Liver (tissue), 9 donors: ENCODE data around the gene METRN. TPM values are rescaled to one million over a fixed set of nuclear protein-coding genes. Genes with fewer than 3 reads are reported as not detected.

Source experiments
- DNase-seq: peaks from one replicate; pipeline ENCODE4 v3.0.0-alpha.2; 2017; ENCODE audit warnings: low spot score
- H3K27ac ChIP-seq, 2 donors: one replicate each; pipeline ENCODE4 v1.7.0; 2013; ENCODE audit warnings: inconsistent platforms in 2 of 2, low read length in 2 of 2, control low read depth in 1 of 2, low read depth in 1 of 2, mild to moderate bottlenecking in 1 of 2
- H3K27me3 ChIP-seq, 4 donors: one replicate each; pipeline versions ENCODE4 v1.6.1 to v1.7.0; 2013; ENCODE audit warnings: low read length in 3 of 4, inconsistent platforms in 1 of 4, mild to moderate bottlenecking in 1 of 4, moderate library complexity in 1 of 4; ENCODE audit not compliant: control insufficient read depth in 4 of 4, insufficient read depth in 4 of 4
- H3K36me3 ChIP-seq, 4 donors: one replicate each; pipeline versions ENCODE4 v1.6.1 to v1.7.0; 2013; ENCODE audit warnings: low read length in 3 of 4, mild to moderate bottlenecking in 3 of 4, low read depth in 1 of 4, moderate library complexity in 1 of 4; ENCODE audit not compliant: control insufficient read depth in 4 of 4, insufficient read depth in 3 of 4
- H3K4me1 ChIP-seq, 4 donors: one replicate each; pipeline versions ENCODE4 v1.6.1 to v1.7.0; 2013; ENCODE audit warnings: low read length in 3 of 4, mild to moderate bottlenecking in 3 of 4, moderate library complexity in 1 of 4; ENCODE audit not compliant: control insufficient read depth in 4 of 4, insufficient read depth in 4 of 4
- H3K4me3 ChIP-seq, 3 donors: one replicate each; pipeline versions ENCODE4 v1.6.1 to v1.7.0; 2013; ENCODE audit warnings: low read length in 3 of 3, control low read depth in 1 of 3, low read depth in 1 of 3, mild to moderate bottlenecking in 1 of 3
- H3K9ac ChIP-seq, 2 donors: one replicate each; pipeline ENCODE4 v1.7.0; 2013; ENCODE audit warnings: low read length in 2 of 2, mild to moderate bottlenecking in 2 of 2, moderate library complexity in 2 of 2, control low read depth in 1 of 2, low read depth in 1 of 2
- H3K9me3 ChIP-seq, 4 donors: one replicate each; pipeline versions ENCODE4 v1.6.1 to v1.7.0; 2013; ENCODE audit warnings: low read length in 3 of 4; ENCODE audit not compliant: control insufficient read depth in 4 of 4
- CTCF ChIP-seq: fragments of 150-350 bp; IDR thresholded peaks from 2 replicates; pipeline ENCODE4 v1.5.1; 2017; ENCODE audit warnings: improper control_type of control experiment, low read depth, low read length; ENCODE audit not compliant: missing input control
- EGR1 ChIP-seq, 2 donors: IDR thresholded peaks; 2 replicates each; pipeline ENCODE4 v1.6.1; 2016 to 2018; ENCODE audit warnings: antibody characterized with exemption in 2 of 2, low read depth in 2 of 2
- FOXA2 ChIP-seq: IDR thresholded peaks from 2 replicates; pipeline ENCODE4 v1.6.1; 2016; ENCODE audit warnings: antibody characterized with exemption
- GABPA ChIP-seq, 2 donors: IDR thresholded peaks in 1 of 2; conservative IDR thresholded peaks in 1 of 2; 2 replicates each; pipeline ENCODE4 v1.6.1; 2016; ENCODE audit warnings: antibody characterized with exemption in 2 of 2, mild to moderate bottlenecking in 1 of 2, moderate library complexity in 1 of 2
- HNF4A ChIP-seq, 2 donors: conservative IDR thresholded peaks; 2 replicates each; pipeline ENCODE4 v1.6.1; 2016; ENCODE audit warnings: antibody characterized with exemption in 2 of 2, mild to moderate bottlenecking in 2 of 2
- JUND ChIP-seq, 2 donors: IDR thresholded peaks; 2 replicates each; pipeline ENCODE4 v1.6.1; 2016; ENCODE audit warnings: antibody characterized with exemption in 2 of 2
- MAX ChIP-seq: IDR thresholded peaks from 2 replicates; pipeline ENCODE4 v1.6.1; 2016; ENCODE audit warnings: antibody characterized with exemption
- NR2F2 ChIP-seq: IDR thresholded peaks from 2 replicates; pipeline ENCODE4 v1.6.1; 2016; ENCODE audit warnings: antibody characterized with exemption
- RAD21 ChIP-seq, 2 donors: IDR thresholded peaks; 2 replicates each; pipeline ENCODE4 v1.6.1; 2016; ENCODE audit warnings: antibody characterized with exemption in 2 of 2, mild to moderate bottlenecking in 2 of 2
- TAF1 ChIP-seq: conservative IDR thresholded peaks from 2 replicates; pipeline ENCODE4 v1.6.1; 2016; ENCODE audit warnings: antibody characterized with exemption, mild to moderate bottlenecking
- WGBS: extraction: QIAGEN DNeasy Blood & Tissue Kit; methylation state at CpG from one replicate; pipeline ENCODE4 v1.1.7; 2013; 5-methylcytosine and 5-hydroxymethylcytosine counted together
- polyA plus RNA-seq, 2 donors: library from polyadenylated mRNA; stranded (reverse) in 1 of 2; unstranded in 1 of 2; fragments of 200-250 nt in 1 of 2; fragments of >200 nt in 1 of 2; fragmentation: Nextera tagmentation in 1 of 2; extraction: Ambion mirVana in 1 of 2; gene quantifications; one replicate each; pipeline versions ENCODE4 v1.2.1 to v1.2.3, GENCODE V29; 2013 to 2015
- total RNA-seq, 2 donors: library from RNA; depleted of rRNA; stranded (reverse); fragments of >200 nt; gene quantifications; one replicate each; pipeline ENCODE4 v1.2.3, GENCODE V29; 2014
- TF ChIP-seq, protein P1 (sequence below): IDR thresholded peaks from 2 replicates; pipeline ENCODE4 v1.6.1; 2016; ENCODE audit warnings: antibody characterized with exemption
- TF ChIP-seq, protein P2 (sequence below): IDR thresholded peaks from 2 replicates; pipeline ENCODE4 v1.6.1; 2016; ENCODE audit warnings: antibody characterized with exemption
- donor health status: healthy.
- donor health status: healthy.
- donor health status: healthy.
- donor health status: healthy.
- donor health status: healthy.

The METRN gene
- total and polyA plus RNA-seq, 4 donors = 4.6 to 22.9 (median 7.1) TPM

DNA sequence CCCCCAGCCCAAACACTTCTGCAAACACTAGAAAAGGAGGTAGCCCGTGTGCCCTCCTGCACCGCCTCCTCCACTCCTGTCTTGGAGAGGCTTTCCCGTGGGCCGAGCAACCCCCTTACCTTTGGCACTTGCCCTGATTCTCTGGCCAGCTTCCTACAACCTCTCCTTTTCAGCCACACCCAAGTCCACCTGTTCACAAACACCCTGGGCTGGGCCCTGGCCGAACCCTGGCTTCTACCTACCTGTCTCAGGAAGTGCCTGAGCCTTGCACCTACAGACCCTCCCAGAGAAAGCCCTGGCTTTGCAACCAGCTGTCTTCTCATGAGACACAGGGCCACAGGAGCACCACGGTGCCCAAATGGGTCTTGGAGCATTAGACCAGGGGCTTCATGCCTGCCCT is 4.0 kb downstream of the METRN start:
- WGBS = 83% methylated on average over 6 of the region's 6 CpGs
- Histone ChIP-seq H3K4me3 (no peak overlapping the region), H3K36me3 (peaks cover 0 to 2% (median 0%) of the 10 kb centered on the region in 4 donors), H3K27me3 (no peaks in the 10 kb centered on the region), H3K9me3 (no peaks in the 10 kb centered on the region), H3K27ac (no peak overlapping the region), H3K9ac (no peak overlapping the region), H3K4me1 (peaks cover 25 to 46% (median 37%) of the 10 kb centered on the region in 4 donors)
- TF ChIP-seq CTCF = no peak
- TF ChIP-seq, protein P1, sequence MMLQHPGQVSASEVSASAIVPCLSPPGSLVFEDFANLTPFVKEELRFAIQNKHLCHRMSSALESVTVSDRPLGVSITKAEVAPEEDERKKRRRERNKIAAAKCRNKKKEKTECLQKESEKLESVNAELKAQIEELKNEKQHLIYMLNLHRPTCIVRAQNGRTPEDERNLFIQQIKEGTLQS = no peak
- no peak for TF ChIP-seq MAX
- TF ChIP-seq FOXA2 = no peak
- TF ChIP-seq JUND (IDR thresholded peaks at IDR 0.05) = no peak
- TF ChIP-seq EGR1 (IDR thresholded peaks at IDR 0.05; ENCODE audit: low read depth in 2 of 2) = no peak
- DNase-seq = no peak

GRCh38 chr16:719815-720446 is 5.0 kb downstream of the METRN start:
- Histone ChIP-seq H3K27me3 (no peaks in the 10 kb centered on the region), H3K4me3 (peak overlapping the region; percentile 73 to 86 (median 82)), H3K36me3 (peaks cover 0 to 2% (median 0%) of the 10 kb centered on the region in 4 donors), H3K9ac (peak overlapping the region in 1 of 2 donors; percentile 87), H3K9me3 (no peaks in the 10 kb centered on the region), H3K27ac (peak overlapping the region in 1 of 2 donors; percentile 84), H3K4me1 (peaks cover 25 to 39% (median 35%) of the 10 kb centered on the region in 4 donors)
- TF ChIP-seq TAF1 (no peak), RAD21 (IDR thresholded peaks at IDR 0.05) (no peak), NR2F2 (no peak), CTCF (no peak)
- 19% methylated on average over 16 of the region's 16 CpGs for WGBS
- no peak for DNase-seq

DNA sequence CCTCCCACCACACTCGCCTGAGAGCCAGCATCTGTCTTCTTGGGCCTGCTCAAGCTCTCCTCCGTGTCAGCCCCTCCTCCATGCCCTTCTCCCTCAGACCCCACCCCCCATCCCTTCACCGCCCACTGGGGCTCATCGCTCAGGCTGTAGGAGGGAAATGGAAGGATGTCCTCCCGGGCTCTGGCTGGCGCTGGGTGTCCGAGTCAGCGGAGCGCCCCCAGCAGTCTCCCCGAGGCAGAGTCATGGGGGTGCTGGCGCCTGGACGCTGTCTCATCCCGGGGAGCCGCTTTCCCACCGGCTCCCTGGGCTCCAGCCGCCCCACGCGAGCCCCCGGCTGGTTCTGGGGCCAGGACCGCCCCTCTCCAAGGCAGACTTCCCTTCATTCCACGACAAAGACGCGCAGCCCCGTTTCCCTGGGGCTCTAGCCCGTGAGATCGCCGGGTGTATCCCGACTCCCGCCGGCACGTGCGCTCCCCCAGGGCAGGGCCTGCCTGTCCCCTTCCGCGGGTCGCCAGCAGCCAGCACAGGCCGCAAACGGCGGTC is 5.6 kb downstream of the METRN start:
- Histone ChIP-seq H3K27me3 (no peaks in the 10 kb centered on the region), H3K4me1 (peaks cover 22 to 39% (median 31%) of the 10 kb centered on the region in 4 donors), H3K36me3 (peaks cover 0 to 2% (median 0%) of the 10 kb centered on the region in 4 donors), H3K4me3 (peak overlapping the region; percentile 73 to 86 (median 82)), H3K9me3 (no peaks in the 10 kb centered on the region), H3K27ac (peak overlapping the region; percentile 53 to 84), H3K9ac (peak overlapping the region in 1 of 2 donors; percentile 87)
- TF ChIP-seq GABPA (IDR thresholded peaks at IDR 0.05 in 1 of 2, conservative IDR thresholded peaks at IDR 0.05 in 1 of 2) (no peak), TAF1 (no peak), RAD21 (IDR thresholded peaks at IDR 0.05) (no peak), MAX (no peak), HNF4A (conservative IDR thresholded peaks at IDR 0.05) (no peak), FOXA2 (no peak), NR2F2 (no peak)
- TF ChIP-seq, protein P2, sequence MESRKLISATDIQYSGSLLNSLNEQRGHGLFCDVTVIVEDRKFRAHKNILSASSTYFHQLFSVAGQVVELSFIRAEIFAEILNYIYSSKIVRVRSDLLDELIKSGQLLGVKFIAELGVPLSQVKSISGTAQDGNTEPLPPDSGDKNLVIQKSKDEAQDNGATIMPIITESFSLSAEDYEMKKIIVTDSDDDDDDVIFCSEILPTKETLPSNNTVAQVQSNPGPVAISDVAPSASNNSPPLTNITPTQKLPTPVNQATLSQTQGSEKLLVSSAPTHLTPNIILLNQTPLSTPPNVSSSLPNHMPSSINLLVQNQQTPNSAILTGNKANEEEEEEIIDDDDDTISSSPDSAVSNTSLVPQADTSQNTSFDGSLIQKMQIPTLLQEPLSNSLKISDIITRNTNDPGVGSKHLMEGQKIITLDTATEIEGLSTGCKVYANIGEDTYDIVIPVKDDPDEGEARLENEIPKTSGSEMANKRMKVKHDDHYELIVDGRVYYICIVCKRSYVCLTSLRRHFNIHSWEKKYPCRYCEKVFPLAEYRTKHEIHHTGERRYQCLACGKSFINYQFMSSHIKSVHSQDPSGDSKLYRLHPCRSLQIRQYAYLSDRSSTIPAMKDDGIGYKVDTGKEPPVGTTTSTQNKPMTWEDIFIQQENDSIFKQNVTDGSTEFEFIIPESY = no peak
- WGBS = under 1% methylated on average over 38 of the region's 38 CpGs
- DNase-seq = no peak
